Endodermal cell (in vitro differentiated cells): ENCODE data around the gene ZBTB20. TPM values are rescaled to one million over a fixed set of nuclear protein-coding genes. Genes with fewer than 3 reads are reported as not detected.

Source experiments
- DNase-seq: peaks from one replicate; pipeline ENCODE4 v3.0.0-alpha.2; 2017
- H3K27ac ChIP-seq: 2 replicates; pipeline ENCODE4 v1.5.1; 2013; ENCODE audit warnings: mild to moderate bottlenecking, low read depth, low read length, moderate library complexity
- H3K27me3 ChIP-seq: 2 replicates; pipeline ENCODE4 v1.6.1; 2013; ENCODE audit warnings: mild to moderate bottlenecking, low read length, moderate library complexity; ENCODE audit not compliant: insufficient read depth, control insufficient read depth, poor library complexity, severe bottlenecking
- H3K36me3 ChIP-seq: 2 replicates; pipeline ENCODE4 v1.7.0; 2013; ENCODE audit warnings: mild to moderate bottlenecking, low read length, moderate library complexity; ENCODE audit not compliant: control insufficient read depth, insufficient read depth
- H3K4me1 ChIP-seq: one replicate; pipeline ENCODE4 v1.7.0; 2013; ENCODE audit warnings: low read length; ENCODE audit not compliant: control insufficient read depth, insufficient read depth
- H3K4me3 ChIP-seq: 2 replicates; pipeline ENCODE4 v1.5.1; 2013; ENCODE audit warnings: mild to moderate bottlenecking, low read length, moderate library complexity
- H3K9ac ChIP-seq: 2 replicates; pipeline ENCODE4 v1.6.1; 2013; ENCODE audit warnings: mild to moderate bottlenecking, low read length, moderate library complexity; ENCODE audit not compliant: poor library complexity, severe bottlenecking; ENCODE audit errors: extremely low read depth
- H3K9me3 ChIP-seq: 2 replicates; pipeline ENCODE4 v1.6.1; 2013; ENCODE audit warnings: mild to moderate bottlenecking, low read length, moderate library complexity; ENCODE audit not compliant: control insufficient read depth
- H3K27ac Mint-ChIP-seq: 2 replicates; pipeline ENCODE4 v1.8.0; 2020; ENCODE audit warnings: mixed read lengths
- H3K27me3 Mint-ChIP-seq: 2 replicates; pipeline ENCODE4 v1.8.0; 2021; ENCODE audit warnings: mild to moderate bottlenecking, mixed read lengths; ENCODE audit not compliant: insufficient read depth
- H3K36me3 Mint-ChIP-seq: 2 replicates; pipeline ENCODE4 v1.8.0; 2020; ENCODE audit warnings: low read depth, mixed read lengths
- H3K4me1 Mint-ChIP-seq: 2 replicates; pipeline ENCODE4 v1.8.0; 2020; ENCODE audit warnings: mixed read lengths
- H3K4me3 Mint-ChIP-seq: 2 replicates; pipeline ENCODE4 v1.8.0; 2020; ENCODE audit warnings: mild to moderate bottlenecking, moderate library complexity, mixed read lengths
- H3K9me3 Mint-ChIP-seq: 2 replicates; pipeline ENCODE4 v1.8.0; 2020; ENCODE audit warnings: mild to moderate bottlenecking, mixed read lengths
- CTCF ChIP-seq: fragments of 200-600 bp; sonication (generic); conservative IDR thresholded peaks from 2 replicates; pipeline ENCODE4 v1.5.0; 2021; ENCODE audit warnings: antibody characterized with exemption, mild to moderate bottlenecking
- WGBS, 2 experiments: methylation state at CpG; one replicate each; pipeline versions ENCODE4 v1.1.5 to v1.1.7; 2013; ENCODE audit warnings: missing lambda C conversion rate in 2 of 2, mixed read lengths in 1 of 2; ENCODE audit not compliant: insufficient coverage in 1 of 2, insufficient read length in 1 of 2; 5-methylcytosine and 5-hydroxymethylcytosine counted together
- total RNA-seq, 2 donors: library from RNA; stranded (reverse); fragmentation: NEBNext Ultra II Directional in 1 of 2; extraction: Animal tissue kit (Norgen Biotek cat#: 25700) in 1 of 2; gene quantifications; 2 replicates in 1 of 2; 3 replicates in 1 of 2; pipeline ENCODE4 v1.2.1, GENCODE V29; 2021

The ZBTB20 gene
- total RNA-seq, 2 donors from 2014 or later = 1.6 to 2.9 TPM

GRCh38 chr3:114827495-114827894, 319.6 kb downstream of the ZBTB20 start:
- no peak overlapping the region for H3K27ac Mint-ChIP-seq
- no peaks in the 10 kb centered on the region for H3K9me3 Mint-ChIP-seq
- H3K27me3 ChIP-seq = no peaks in the 10 kb centered on the region
- H3K36me3 Mint-ChIP-seq = no peaks in the 10 kb centered on the region
- no peak overlapping the region for H3K27ac ChIP-seq
- peaks cover 3% of the 10 kb centered on the region for H3K27me3 Mint-ChIP-seq
- DNase-seq = no peak
- 87% methylated on average over 1 of the region's 1 CpG; no CpG with 5 or more reads in 1 of the 2 experiments for WGBS, 2 experiments
- peaks cover 9% of the 10 kb centered on the region for H3K4me1 Mint-ChIP-seq
- H3K9me3 ChIP-seq = no peaks in the 10 kb centered on the region
- TF ChIP-seq CTCF = peak; percentile 93
- no peak overlapping the region for H3K9ac ChIP-seq
- no peak overlapping the region for H3K4me3 Mint-ChIP-seq
- H3K36me3 ChIP-seq = no peaks in the 10 kb centered on the region
- no peak overlapping the region for H3K4me3 ChIP-seq
- peaks cover 6% of the 10 kb centered on the region for H3K4me1 ChIP-seq

- no peaks in the 10 kb centered on the region for H3K27me3 Mint-ChIP-seq
- no peaks in the 10 kb centered on the region for H3K4me1 Mint-ChIP-seq
- H3K27me3 ChIP-seq = no peaks in the 10 kb centered on the region
- TF ChIP-seq CTCF = no peak
- no peaks in the 10 kb centered on the region for H3K9me3 Mint-ChIP-seq
- no peak overlapping the region for H3K4me3 Mint-ChIP-seq
- no peak overlapping the region for H3K4me3 ChIP-seq
- H3K9ac ChIP-seq = no peak overlapping the region
- no peaks in the 10 kb centered on the region for H3K36me3 ChIP-seq
- no peak overlapping the region for H3K27ac ChIP-seq
- no peak for DNase-seq
- no peaks in the 10 kb centered on the region for H3K36me3 Mint-ChIP-seq
- H3K27ac Mint-ChIP-seq = no peak overlapping the region
- WGBS, 2 experiments = no CpG with 5 or more reads among the region's 1 CpG
- no peaks in the 10 kb centered on the region for H3K9me3 ChIP-seq
- no peaks in the 10 kb centered on the region for H3K4me1 ChIP-seq
Measured at GRCh38 chr3:114824014-114824413, 323.1 kb downstream of the ZBTB20 start.

GRCh38 chr3:114823061-114823460, 324.0 kb downstream of the ZBTB20 start:
- no peak overlapping the region for H3K27ac Mint-ChIP-seq
- H3K4me3 Mint-ChIP-seq = no peak overlapping the region
- no peaks in the 10 kb centered on the region for H3K36me3 Mint-ChIP-seq
- Histone ChIP-seq H3K27ac (no peak overlapping the region), H3K4me3 (no peak overlapping the region), H3K9me3 (no peaks in the 10 kb centered on the region), H3K9ac (no peak overlapping the region), H3K36me3 (no peaks in the 10 kb centered on the region), H3K4me1 (no peaks in the 10 kb centered on the region), H3K27me3 (no peaks in the 10 kb centered on the region)
- H3K27me3 Mint-ChIP-seq = no peaks in the 10 kb centered on the region
- TF ChIP-seq CTCF = no peak
- H3K9me3 Mint-ChIP-seq = no peaks in the 10 kb centered on the region
- no peaks in the 10 kb centered on the region for H3K4me1 Mint-ChIP-seq
- no peak for DNase-seq
